VCaP (cell line): Measurements from ENCODE around the gene HIVEP1.

ENCODE experiments used
- H3K27ac ChIP-seq: fragments of 450-650 bp; 2 replicates; pipeline ENCODE4 v1.5.1; 2017
- CTCF ChIP-seq: fragments of 450-650 bp; conservative IDR thresholded peaks from 2 replicates; pipeline ENCODE4 v1.5.1; 2017; ENCODE audit warnings: mild to moderate bottlenecking, moderate library complexity

Gene HIVEP1

DNA sequence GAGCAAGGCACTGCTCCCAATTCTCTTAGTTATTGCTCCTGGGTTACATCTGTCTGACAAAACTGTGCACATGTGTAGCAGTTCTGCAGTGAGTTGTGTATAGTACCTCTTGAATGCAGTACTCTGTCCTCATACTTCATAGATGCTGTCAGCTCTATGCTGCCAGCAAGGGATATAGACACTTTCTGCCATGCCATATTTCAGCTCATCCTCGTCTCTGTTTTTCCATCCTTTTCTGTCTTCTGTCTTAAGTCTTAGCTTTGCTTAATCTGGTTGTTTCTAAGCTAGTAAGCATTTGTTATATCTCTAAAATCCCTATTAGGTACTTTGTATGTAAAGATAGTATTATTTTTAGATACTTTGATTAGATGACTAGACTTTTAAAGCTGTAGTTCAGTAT lies 76.4 kb downstream of the HIVEP1 start:
- H3K27ac ChIP-seq: no peak overlapping the region

DNA sequence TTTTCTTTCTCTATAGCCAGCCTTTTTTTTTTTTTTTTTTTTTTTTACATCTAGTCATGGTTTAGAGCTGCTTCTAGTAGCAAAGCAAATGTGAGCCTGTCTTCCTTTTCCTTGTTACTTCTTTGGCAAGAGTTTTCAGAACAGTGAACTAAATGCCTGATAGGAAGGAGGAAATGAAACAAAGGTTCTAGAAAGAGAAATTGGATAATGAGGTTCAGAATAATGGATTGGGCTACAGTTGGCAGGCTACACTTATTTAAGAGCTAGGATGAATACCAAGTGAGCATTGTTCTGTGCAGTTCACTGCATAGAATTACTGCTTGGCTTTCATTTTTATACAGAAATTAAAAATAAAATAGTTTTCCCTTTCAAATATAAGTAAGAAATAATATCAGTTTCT lies 78.6 kb downstream of the HIVEP1 start:
- no peak for TF ChIP-seq CTCF
- H3K27ac ChIP-seq: no peak overlapping the region

More for the DNA sequence above, 76.4 kb downstream of the HIVEP1 start:
- no peak for TF ChIP-seq CTCF

- no peak overlapping the region for H3K27ac ChIP-seq
- no peak for TF ChIP-seq CTCF
Observed at GRCh38 chr6:12092762-12093161, 80.7 kb downstream of the HIVEP1 start.

GRCh38 chr6:12094689-12095088 lies 82.6 kb downstream of the HIVEP1 start:
- H3K27ac ChIP-seq: no peak overlapping the region
- TF ChIP-seq CTCF: no peak

- no peak overlapping the region for H3K27ac ChIP-seq
- no peak for TF ChIP-seq CTCF
Observed at GRCh38 chr6:12096342-12096741, 84.2 kb downstream of the HIVEP1 start.

- H3K27ac ChIP-seq: no peak overlapping the region
- no peak for TF ChIP-seq CTCF
Observed at GRCh38 chr6:12097791-12098190, 85.7 kb downstream of the HIVEP1 start.

GRCh38 chr6:12099623-12100338 lies 87.7 kb downstream of the HIVEP1 start:
- no peak overlapping the region for H3K27ac ChIP-seq
- no peak for TF ChIP-seq CTCF
